Activated CD4-positive, CD25-positive, alpha-beta regulatory T cell (primary cell): ENCODE measurements around the gene NPIPA7.
"Not testable (repeated sequence)": the region's sequence is repeated elsewhere in the genome, so short reads cannot be mapped to it uniquely, and the experiment has no call there.

Experiments
- DNase-seq, 4 experiments: peaks; one replicate each; lab custom pipeline; 2025; lab: John Stamatoyannopoulos, UW

Gene NPIPA7

DNA sequence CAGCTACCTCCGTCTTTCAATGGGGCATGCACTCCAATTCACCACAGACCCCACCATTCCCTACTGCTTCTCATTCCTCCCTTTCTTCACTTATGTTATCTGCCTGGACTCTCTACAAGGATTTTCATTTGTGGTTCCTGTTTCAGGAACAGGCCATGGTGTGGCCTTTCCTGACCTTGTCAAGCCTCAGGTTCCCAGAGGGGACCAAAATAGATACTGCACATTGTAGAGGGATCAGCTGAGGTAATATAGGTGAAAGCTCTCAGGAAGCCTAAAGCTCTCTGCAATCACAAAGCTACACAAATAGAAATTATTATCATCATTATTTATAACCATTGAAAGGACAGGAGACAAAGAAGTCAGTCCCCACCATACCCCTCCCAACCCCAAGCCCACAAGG, 41.6 kb downstream of the NPIPA7 start:
- DNase-seq = not testable (repeated sequence)

DNA sequence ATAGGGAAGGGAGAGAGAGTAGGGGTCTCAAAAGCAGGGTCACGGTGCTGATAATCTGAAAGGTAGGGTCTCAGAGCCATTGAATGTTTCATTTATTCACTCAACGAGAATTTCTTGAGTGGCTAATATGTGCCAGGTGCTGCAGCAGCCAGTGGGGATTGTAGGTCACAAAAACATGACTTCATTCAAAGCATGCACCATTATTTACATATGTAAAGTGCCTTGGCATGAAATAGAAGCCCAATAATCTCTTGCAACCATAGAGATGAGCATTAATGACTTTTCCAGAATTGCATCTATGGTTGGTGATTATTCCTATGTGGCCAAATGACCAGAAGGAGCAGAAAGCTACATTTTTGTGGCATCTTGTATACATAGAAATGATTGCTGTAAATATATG, 46.2 kb downstream of the NPIPA7 start:
- not testable (repeated sequence) for DNase-seq

DNA sequence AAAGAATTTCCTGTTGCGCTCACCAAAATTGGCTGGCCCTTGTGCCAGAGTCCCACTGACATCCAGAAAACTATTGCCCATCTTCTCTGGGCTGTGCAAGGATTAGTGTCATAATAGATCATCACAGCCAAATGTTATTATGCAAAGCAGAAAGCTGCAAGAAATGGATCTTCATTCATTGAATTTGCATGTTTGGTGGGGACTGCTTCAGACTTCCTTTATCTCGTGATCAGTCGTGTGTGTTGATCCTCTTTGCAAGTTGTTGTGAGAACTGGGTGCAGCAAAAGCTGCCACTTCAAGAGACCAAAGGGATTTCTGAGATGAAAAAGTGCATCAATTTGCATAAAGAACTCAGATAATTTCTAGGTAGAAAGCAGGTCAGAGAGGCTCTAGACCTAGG, 52.2 kb downstream of the NPIPA7 start:
- not testable (repeated sequence) for DNase-seq

DNA sequence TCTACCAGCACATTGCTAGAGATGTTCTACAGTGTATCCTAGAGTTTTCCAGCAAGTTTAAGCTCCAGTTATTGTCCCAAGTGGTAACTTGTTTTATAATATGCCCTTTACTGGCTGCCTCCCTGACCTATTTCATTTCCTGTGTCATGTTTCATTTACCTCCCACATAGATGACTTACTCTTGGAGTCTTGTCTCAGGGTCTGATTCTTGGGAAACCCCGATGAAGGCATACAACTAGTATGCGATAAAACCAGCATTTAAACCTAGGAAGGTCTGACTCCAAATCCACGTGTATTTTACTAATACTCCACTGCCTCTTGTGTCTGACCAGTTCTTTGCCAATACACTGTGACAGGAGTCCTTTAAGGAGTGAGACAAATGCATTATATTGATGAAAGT, 55.8 kb downstream of the NPIPA7 start:
- DNase-seq = not testable (repeated sequence)

DNA sequence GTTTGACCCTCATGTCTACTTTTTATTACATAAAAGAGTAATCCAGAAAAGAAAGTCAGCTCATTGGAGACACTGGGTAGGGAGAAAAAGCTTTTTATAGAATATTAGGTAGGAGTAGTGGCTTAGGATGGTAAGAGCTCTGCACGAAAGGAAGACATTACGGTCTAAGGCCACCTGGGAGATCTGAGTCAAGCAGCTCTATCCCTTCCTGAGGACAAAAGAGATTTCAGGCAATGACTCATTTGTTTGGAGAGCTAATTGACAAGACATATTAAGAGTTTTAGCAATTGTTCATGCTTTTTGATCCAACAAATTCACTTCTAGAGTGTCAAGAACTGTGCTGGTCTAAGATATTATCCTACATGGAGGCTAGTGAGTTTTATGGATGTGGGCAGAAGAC, 62.5 kb downstream of the NPIPA7 start:
- DNase-seq = not testable (repeated sequence)
